Endometrium (tissue), 2 donors: Measurements from ENCODE around the gene PHLDB3.
"Not testable (repeated sequence)": the region's sequence is repeated elsewhere in the genome, so short reads cannot be mapped to it uniquely, and the experiment has no call there.

Experiments used
- FAIRE-seq: peaks from 2 replicates; lab custom pipeline; 2012; peaks lifted over from hg19 to GRCh38; lab: Jason Lieb, UNC
- donor health status: control.
- donor health status: control.

PHLDB3 gene

GRCh38 chr19:43504426-43505185, at the start of gene PHLDB3:
Gene PHLDB3 (minus strand): TSS chr19:43504746. CDS start chr19:43504118, 628 bp downstream.
- no peak for FAIRE-seq

DNA sequence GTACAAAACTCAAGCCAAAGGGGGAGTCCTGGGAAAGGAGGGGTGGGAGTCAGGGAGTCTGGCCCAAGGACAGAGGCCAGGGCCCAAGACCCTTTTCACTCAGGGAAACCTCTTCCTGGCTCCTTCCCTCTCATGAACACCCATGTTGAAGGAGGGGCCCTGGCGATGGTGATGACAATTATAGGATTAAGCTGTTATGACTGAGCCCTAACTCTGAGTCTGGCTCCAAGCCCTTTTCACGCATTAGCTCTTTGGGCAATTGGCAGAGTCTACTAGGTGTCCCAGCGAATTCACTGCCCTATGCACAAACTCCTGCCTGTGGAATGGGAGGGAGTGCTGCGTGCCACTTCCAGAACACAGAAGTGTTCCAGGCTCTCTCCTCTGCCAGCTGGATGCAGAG, 49.1 kb upstream of the PHLDB3 start:
- FAIRE-seq: no peak

GRCh38 chr19:43552616-43553015, 48.1 kb upstream of the PHLDB3 start:
- no peak for FAIRE-seq

DNA sequence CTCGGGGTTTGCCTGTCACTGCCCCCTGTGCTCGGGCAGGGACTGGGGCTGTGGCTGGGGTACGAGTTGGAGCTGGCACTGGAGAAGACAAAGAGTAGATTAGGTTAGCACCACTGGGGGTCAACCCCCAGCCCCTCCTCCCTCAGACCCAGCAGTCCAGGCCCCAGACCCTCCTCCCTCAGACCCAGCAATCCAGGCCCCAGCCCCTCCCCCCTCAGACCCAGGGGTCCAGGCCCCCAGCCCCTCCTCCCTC, 47.6 kb upstream of the PHLDB3 start:
- no peak for FAIRE-seq

GRCh38 chr19:43551399-43552197, 47.1 kb upstream of the PHLDB3 start:
- FAIRE-seq: no peak

DNA sequence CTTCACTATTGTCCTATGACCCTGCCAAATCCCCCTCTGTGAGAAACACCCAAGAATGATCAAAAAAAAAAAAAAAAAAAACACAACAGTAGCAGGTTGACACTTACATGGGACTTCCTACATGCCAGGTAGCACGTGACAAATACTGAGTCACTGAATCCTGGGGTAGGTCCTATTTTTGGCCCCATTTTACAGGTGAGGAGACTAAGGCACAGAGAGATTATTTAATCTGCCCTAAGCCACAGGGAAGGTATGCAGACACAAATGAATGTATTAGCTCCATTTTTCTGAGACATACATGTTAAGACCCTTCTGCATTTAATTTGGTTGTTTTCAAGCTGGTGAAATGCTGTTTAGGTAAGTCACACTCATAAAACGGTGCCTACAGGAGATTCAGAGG, 44.2 kb upstream of the PHLDB3 start:
- no peak for FAIRE-seq

DNA sequence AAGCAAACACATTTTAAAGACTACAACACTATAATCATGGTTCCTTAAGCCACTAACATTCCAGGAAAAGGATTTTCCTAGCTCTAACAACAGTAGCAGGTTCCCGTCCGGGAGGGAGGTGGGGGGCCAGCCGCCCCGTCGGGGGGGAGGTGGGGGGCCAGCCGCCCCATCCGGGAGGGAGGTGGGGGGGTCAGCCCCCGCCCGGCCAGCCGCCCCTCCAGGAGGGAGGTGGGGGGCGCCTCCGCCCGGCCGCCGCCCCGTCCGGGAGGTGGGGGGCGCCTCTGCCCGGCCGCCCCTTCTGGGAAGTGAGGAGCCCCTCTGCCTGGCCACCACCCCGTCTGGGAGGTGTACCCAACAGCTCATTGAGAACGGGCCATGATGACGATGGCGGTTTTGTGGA, 43.4 kb upstream of the PHLDB3 start:
- FAIRE-seq: not testable (repeated sequence)

- FAIRE-seq: no peak
Measured at GRCh38 chr19:43546581-43546980, 42.0 kb upstream of the PHLDB3 start.

DNA sequence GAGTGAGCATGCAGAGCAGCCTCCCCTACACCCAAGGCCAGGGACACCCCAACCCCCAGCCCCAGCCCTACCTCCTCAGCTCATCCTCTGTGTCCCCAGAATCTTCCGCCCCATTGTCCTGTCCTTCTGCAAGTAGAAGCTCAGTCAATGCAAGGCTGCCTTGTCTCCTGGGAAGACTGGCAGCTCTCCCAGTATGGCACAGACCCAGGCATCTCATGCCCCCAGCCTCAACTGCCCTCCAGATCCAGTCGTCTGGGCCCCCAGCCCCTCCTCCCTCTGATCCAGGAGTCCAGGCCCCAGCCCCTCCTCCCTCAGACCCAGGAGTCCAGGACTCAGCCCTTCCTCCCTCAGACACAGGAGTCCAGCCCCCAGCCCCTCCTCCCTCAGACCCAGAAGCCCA, 41.4 kb upstream of the PHLDB3 start:
- no peak for FAIRE-seq

DNA sequence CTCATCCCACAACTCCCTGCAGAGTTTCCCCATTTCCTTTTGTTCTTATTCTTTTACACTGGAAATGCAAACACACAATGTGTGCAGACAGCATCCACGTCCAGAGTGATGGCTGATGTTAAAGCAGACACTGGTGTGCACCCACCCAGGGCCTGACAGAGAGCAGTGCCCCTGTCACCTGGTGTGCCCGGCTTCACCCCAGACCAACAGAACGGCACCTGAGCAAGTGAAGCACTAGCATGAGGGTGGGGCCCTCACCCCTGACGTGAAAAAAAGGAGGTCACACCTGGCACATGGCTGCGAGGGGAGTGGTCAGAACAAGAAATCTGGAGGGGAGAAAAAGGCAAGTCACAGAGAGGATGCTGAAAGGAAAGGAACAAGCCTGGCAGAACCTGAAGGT, 40.7 kb upstream of the PHLDB3 start:
- no peak for FAIRE-seq

DNA sequence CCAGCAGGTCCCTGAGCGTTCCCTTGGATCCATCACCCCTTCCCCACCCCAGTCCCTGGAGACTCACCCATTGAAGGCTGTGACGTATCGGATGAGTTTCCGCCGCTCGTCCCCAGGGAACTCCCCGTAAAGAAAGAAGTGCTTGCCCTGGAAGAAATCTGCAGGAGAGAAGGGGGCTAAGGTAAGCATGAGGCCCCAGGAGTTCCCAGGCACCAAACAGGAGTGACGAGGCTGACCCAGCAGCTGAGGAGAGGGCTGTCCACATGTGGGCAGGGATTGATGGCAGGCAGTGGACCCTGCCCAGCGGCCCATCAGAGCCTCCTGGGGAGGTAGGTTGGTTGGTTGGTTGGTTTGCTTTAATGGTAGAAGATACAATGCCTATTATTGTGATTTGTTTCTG, 39.5 kb upstream of the PHLDB3 start:
- no peak for FAIRE-seq

- FAIRE-seq: no peak
Measured at GRCh38 chr19:43541920-43542650, 37.5 kb upstream of the PHLDB3 start.

DNA sequence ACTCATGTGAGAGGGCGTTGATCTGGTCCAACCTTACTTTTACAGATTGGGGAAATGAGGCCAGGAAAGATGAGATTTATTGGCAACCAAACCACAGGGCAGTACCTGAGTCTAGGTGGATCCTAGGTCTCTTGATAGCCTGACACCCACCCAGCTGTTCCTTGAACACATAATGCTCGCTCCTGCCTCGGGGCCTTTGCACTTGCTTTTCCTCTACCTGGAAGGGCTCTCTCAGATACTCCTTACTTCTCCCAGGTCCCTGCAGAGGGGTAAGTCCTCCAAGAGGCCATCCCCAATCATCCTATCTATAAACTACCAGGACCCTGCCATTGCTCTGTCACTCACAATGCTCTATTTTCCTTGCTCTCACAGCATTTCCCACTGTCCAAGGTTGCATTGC, 35.8 kb upstream of the PHLDB3 start:
- no peak for FAIRE-seq

GRCh38 chr19:43538922-43539321, 34.4 kb upstream of the PHLDB3 start:
- no peak for FAIRE-seq

- FAIRE-seq: no peak
Measured at GRCh38 chr19:43534816-43535761, 30.5 kb upstream of the PHLDB3 start.

DNA sequence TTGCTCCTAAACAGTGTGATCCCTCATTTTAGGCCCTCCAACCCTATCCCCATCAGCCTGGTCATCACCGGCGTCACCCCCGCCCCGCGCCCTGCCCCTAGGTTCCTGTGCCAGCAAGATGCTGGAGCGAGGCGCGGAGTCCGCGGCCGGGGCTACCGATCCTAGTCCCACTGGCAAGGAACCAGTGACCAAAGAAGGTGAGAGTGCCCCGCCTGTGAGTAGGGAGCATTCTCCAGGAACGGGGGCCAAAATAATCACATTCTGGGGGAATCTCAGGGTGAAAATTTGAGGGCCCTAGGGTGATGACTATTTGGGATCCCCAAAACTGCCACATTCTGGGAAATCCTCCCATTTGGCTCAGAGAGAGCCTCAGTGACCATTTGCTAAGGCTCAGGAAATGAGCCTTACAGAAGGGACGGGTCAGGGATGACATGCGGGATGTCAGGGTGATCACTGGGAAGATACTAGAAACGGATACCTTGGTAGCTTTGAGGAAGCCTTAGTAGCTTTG, 29.8 kb upstream of the PHLDB3 start:
- FAIRE-seq: no peak

- FAIRE-seq: peak; percentile 99
Measured at GRCh38 chr19:43533546-43534304, 29.2 kb upstream of the PHLDB3 start.

DNA sequence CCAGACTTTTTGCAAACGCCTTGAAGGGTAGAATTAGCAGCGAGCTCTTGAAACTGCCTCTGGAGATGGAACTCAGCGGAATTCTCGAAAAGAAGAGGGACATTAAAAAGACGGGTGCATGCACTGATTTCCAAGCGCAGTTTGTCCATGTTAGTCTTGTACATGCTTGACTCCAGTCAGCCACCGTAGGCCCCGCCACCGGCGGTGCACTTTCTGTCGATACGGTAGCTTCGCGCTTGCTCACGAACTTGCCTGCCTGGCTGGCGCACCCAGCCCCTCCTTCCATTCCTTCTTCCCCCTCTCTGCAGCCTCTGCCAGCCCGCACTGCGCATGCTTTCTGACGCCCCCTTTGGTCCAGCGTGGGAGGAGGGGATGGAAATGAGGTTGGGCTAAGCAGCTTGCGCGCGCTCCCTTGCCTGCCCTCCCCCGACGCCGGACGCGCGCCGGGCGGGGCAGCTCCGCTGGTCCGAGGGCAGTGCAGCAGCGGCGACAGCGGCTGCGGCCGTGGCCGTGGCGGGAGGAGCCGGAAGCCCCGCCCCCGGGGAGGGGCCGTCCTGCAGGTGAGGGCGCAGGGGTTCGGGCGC, 28.5 kb upstream of the PHLDB3 start, which contains the start of gene ZNF575:
TSS of gene ZNF575 (plus strand) at position 227 of the 584 bp plus-strand sequence. CDS start 1,235 bp downstream, outside the sequence.
- FAIRE-seq: peak; percentile 90

GRCh38 chr19:43532571-43532961, 28.0 kb upstream of the PHLDB3 start:
- no peak for FAIRE-seq

DNA sequence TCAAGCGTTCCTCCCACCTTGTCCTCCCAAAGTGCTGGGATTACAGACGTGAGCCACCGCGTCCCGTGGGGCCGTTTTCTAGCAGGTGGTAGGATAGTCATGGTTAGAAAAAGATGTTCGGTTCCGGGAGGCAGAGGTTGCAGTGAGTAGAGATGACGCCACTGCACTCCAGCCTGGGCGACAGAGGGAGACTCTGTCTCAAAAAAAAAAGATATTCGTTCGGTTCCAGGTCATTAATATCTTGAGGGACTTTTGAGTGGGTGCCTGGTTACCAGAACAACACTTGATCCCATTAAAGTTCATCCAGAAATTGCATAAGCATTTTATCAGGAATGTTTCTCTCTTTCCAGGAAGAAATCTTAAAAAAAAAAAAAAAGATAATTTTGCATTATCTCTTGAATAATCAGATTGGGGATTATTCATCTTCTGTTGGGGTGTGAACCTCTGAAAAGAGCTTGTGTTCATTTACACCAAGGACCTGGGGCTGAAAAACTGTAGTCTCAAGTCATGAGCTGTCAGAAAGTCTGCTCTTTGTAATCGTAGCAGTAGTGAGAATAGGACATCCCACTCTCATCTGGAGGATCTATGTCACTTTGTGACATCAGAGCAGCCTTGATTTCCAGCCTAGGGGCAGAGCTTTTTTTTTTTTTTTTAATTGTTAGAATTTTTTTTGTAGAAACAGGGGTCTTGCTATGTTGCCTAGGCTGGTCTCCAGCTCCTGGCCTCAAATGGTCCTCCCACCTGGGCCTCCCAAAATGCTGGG, 23.5 kb upstream of the PHLDB3 start:
- FAIRE-seq: no peak
